HepG2 (cell line): ENCODE measurements around the gene ANKZF1. TPM values are rescaled to one million over a fixed set of nuclear protein-coding genes. Genes with fewer than 3 reads are reported as not detected.
A peak's percentile ranks its signal among the peaks of the same experiment; 100 is the strongest.

Experiments
- ATAC-seq: fragments of 200-7000 bp; cut with Tn5 transposase; 3 replicates; pipeline ENCODE4 v1.9.1; 2020; ENCODE audit warnings: mild to moderate bottlenecking, moderate library complexity
- BruUV-seq: library from RNA; stranded (reverse); fragments of 400-500 nt; replicated peaks from 2 replicates; lab custom pipeline; 2021; lab: Mats Ljungman, UMichigan
- CTCF ChIA-PET: fragments of 300-600 bp; formaldehyde crosslinking; extraction: SDS; loops from one replicate; lab custom pipeline; 2021; ENCODE audit warnings: low total read pairs, inconsistent platforms, low intra/inter-chr PET ratio; lab: Yijun Ruan, JAX
- POLR2A ChIA-PET: fragments of 350-600 bp; sonication (Branson Sonifier 250); formaldehyde crosslinking; loops from one replicate; lab custom pipeline; 2020; ENCODE audit warnings: antibody characterized with exemption, inconsistent platforms; lab: Yijun Ruan, JAX
- DNase-seq: peaks from one replicate; pipeline ENCODE4 v3.0.0-alpha.2; 2015; ENCODE audit warnings: low spot score
- FAIRE-seq: peaks from 3 replicates; lab custom pipeline; 2011; peaks lifted over from hg19 to GRCh38; lab: Jason Lieb, UNC
- H2AFZ ChIP-seq: one replicate; pipeline ENCODE4 v1.6.1; 2011; ENCODE audit warnings: low read length, inconsistent platforms
- H3K27ac ChIP-seq: fragments of 300-600 bp; 3 replicates; pipeline ENCODE4 v1.8.0; 2011; ENCODE audit warnings: mixed run types, mild to moderate bottlenecking, mixed read lengths, low read length, inconsistent platforms; ENCODE audit not compliant: insufficient read depth; ENCODE audit errors: extremely low read length
- H3K27me3 ChIP-seq, 2 experiments: fragments of 200-600 bp in 1 of 2; 2 replicates in 1 of 2; 3 replicates in 1 of 2; pipeline versions ENCODE4 v1.6.0 to v1.8.0; 2011; ENCODE audit warnings: low read length in 2 of 2, mild to moderate bottlenecking in 2 of 2, moderate library complexity in 2 of 2, inconsistent platforms in 1 of 2; ENCODE audit not compliant: insufficient read depth in 2 of 2, control insufficient read depth in 1 of 2
- H3K36me3 ChIP-seq, 2 experiments: fragments of 200-600 bp in 1 of 2; replicated peaks in 1 of 2; 2 replicates in 1 of 2; 3 replicates in 1 of 2; pipeline versions ENCODE4 v1.5.1 to v1.8.0; 2011; ENCODE audit warnings: low read length in 2 of 2, inconsistent platforms in 1 of 2; ENCODE audit not compliant: insufficient read depth in 2 of 2, control insufficient read depth in 1 of 2
- H3K4me1 ChIP-seq: 2 replicates; pipeline ENCODE4 v1.5.1; 2012; ENCODE audit warnings: low read length, inconsistent platforms; ENCODE audit not compliant: insufficient read depth
- H3K4me2 ChIP-seq: 2 replicates; pipeline ENCODE4 v1.6.0; 2011; ENCODE audit warnings: low read depth, low read length, inconsistent platforms
- H3K4me3 ChIP-seq, 3 experiments: fragments of 200-600 bp in 1 of 3; sonication (generic), shearing (Covaris generic) in 1 of 3; replicated peaks in 1 of 3; 2 replicates each; pipeline ENCODE4 v1.5.1; 2011 to 2016; ENCODE audit warnings: low read length in 3 of 3, inconsistent platforms in 2 of 3, low read depth in 2 of 3, mild to moderate bottlenecking in 2 of 3, control low read depth in 1 of 3, mixed read lengths in 1 of 3; ENCODE audit not compliant: insufficient read depth in 1 of 3
- H3K79me2 ChIP-seq: one replicate; pipeline ENCODE4 v1.6.1; 2011; ENCODE audit warnings: low read length, inconsistent platforms; ENCODE audit not compliant: insufficient read depth
- H3K9ac ChIP-seq: 2 replicates; pipeline ENCODE4 v1.6.0; 2011; ENCODE audit warnings: mild to moderate bottlenecking, low read depth, low read length, inconsistent platforms; ENCODE audit not compliant: insufficient read depth
- H3K9me3 ChIP-seq: 2 replicates; pipeline ENCODE4 v1.5.1; 2012; ENCODE audit warnings: mild to moderate bottlenecking, low read length
- H4K20me1 ChIP-seq: 2 replicates; pipeline ENCODE4 v1.6.0; 2011; ENCODE audit warnings: inconsistent platforms, mild to moderate bottlenecking, low read length, moderate library complexity; ENCODE audit not compliant: insufficient read depth
- MYC ChIP-seq: sonication (generic); formaldehyde crosslinking; IDR thresholded peaks from 2 replicates; pipeline ENCODE4 v1.9.0; 2021; ENCODE audit warnings: missing genetic modification reagents, borderline replicate concordance
- WGBS: methylation state at CpG from one replicate; pipeline ENCODE4 v1.1.6; 2017; ENCODE audit warnings: low lambda C conversion rate; 5-methylcytosine and 5-hydroxymethylcytosine counted together
- in situ Hi-C: cut with HindIII; loops from 2 replicates; pipeline ENCODE4 v1.10.0; 2017; ENCODE audit warnings: low pct_unique_long_range_greater_than_20kb; ENCODE audit not compliant: extremely low pct_ligation_motif_present
- intact Hi-C: fragments of 100-400 bp; cut with micrococcal nuclease; formaldehyde crosslinking; loops from one replicate; pipeline ENCODE4 v1.10.0; 2022; ENCODE audit not compliant: unreplicated experiment
- polyA plus RNA-seq, 8 experiments: library from polyadenylated mRNA; depleted of rRNA in 3 of 8; stranded (reverse) in 7 of 8; unstranded in 1 of 8; fragments of >200 nt; fragmentation: Illumina TruSeq in 4 of 8; extraction: Trizol in 4 of 8; gene quantifications; 2 replicates each; pipeline versions ENCODE4 v1.2.1 to v1.2.3, GENCODE V29; 2011 to 2016; ENCODE audit warnings: low read depth in 4 of 8, missing spikeins in 1 of 8, mixed read lengths in 1 of 8; ENCODE audit not compliant: insufficient read depth in 1 of 8
- total RNA-seq, 5 experiments: library from RNA; depleted of rRNA; stranded (reverse); fragments of >200 nt; fragmentation: Illumina TruSeq; extraction: Trizol; gene quantifications; 2 replicates each; pipeline ENCODE4 v1.2.3, GENCODE V29; 2016; ENCODE audit warnings: low read depth in 1 of 5
- TF ChIP-seq, protein P1 (sequence below): IDR thresholded peaks from 2 replicates; pipeline ENCODE4 v1.6.1; 2018; ENCODE audit warnings: missing genetic modification reagents, mild to moderate bottlenecking, missing compliant biosample characterization
- TF ChIP-seq, protein P2 (sequence below): fragments of 450-650 bp; IDR thresholded peaks from 2 replicates; pipeline ENCODE4 v1.6.1; 2016
- TF ChIP-seq, protein P3 (sequence below): sonication (generic); formaldehyde crosslinking; IDR thresholded peaks from 2 replicates; pipeline ENCODE4 v1.5.1; 2020; ENCODE audit warnings: mild to moderate bottlenecking, missing genetic modification reagents, moderate library complexity
- TF ChIP-seq, protein P4 (sequence below): sonication (generic); formaldehyde crosslinking; IDR thresholded peaks from 2 replicates; pipeline ENCODE4 v1.9.0; 2022; ENCODE audit warnings: missing genetic modification reagents, mild to moderate bottlenecking, borderline replicate concordance

ANKZF1 gene
- total and polyA plus RNA-seq, 2 of the 13 experiments (the other 11 are each of a cell fraction or from before 2014, with no cell fraction given), result 25.3 to 128 TPM

DNA sequence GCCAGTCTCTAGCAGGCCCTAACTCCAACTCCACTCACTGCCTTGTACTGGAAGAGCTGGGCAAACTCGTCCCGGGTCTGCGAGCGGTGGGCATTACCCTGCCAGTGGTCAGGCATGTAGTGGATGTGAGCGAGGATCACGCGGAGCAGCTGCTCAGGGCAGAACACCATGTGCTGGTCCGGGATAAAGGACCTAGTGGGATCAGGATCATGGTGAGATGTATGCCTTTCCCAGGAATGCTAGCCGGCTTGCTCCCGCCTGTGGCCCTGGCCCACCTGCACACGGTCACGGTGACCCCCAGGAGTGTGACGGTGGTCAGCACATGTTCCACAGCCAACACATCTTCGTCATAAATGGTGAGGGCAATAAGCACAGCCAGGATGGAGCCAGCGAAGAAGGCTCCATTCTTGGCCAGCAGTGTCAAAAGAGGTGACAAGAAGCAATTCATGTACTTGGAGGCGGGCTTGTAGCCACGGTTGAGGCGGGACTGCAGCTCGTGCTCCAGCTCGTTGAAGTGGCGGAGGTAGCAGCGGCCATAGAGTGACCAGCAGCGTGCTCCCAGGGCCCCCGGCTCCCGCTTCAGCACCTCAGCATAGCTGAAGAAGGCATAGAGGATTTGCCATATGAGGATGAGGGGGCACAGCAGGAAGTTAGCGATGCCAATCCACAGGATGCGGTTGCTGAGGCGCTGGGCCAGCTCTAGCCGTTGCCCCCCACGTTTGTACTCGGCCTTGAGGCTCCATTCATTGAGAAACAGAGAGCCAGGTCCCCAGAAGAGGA, 5.6 kb upstream of the ANKZF1 start:
- Histone ChIP-seq H3K36me3 (peaks cover 39 to 68% of the 10 kb centered on the region in 2 experiments), H2AFZ (no peak overlapping the region), H3K4me2 (no peak overlapping the region), H3K79me2 (peaks cover 25% of the 10 kb centered on the region), H3K9me3 (no peaks in the 10 kb centered on the region), H4K20me1 (no peaks in the 10 kb centered on the region), H3K27me3 (no peaks in the 10 kb centered on the region; a peak in 1 of 5 replicates), H3K4me3 (no peak overlapping the region), H3K4me1 (peaks cover 21% of the 10 kb centered on the region), H3K9ac (no peak overlapping the region), H3K27ac (no peak overlapping the region)
- in situ Hi-C loops (no loop called here), intact Hi-C loops (no loop called here)
- no peak for FAIRE-seq
- no TSS peak for BruUV-seq
- no peak for ATAC-seq
- POLR2A ChIA-PET, result no interaction called here
- DNase-seq, result no peak
- WGBS, result 96% methylated on average over 28 of the region's 31 CpGs
- TF ChIP-seq MYC (CRISPR knock-in tag), result 0 out of 2 replicates have a peak, but pooled peaks have one; percentile 2
- TF ChIP-seq, protein P1, sequence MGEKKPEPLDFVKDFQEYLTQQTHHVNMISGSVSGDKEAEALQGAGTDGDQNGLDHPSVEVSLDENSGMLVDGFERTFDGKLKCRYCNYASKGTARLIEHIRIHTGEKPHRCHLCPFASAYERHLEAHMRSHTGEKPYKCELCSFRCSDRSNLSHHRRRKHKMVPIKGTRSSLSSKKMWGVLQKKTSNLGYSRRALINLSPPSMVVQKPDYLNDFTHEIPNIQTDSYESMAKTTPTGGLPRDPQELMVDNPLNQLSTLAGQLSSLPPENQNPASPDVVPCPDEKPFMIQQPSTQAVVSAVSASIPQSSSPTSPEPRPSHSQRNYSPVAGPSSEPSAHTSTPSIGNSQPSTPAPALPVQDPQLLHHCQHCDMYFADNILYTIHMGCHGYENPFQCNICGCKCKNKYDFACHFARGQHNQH (CRISPR knock-in tag), result no peak
- TF ChIP-seq, protein P2, sequence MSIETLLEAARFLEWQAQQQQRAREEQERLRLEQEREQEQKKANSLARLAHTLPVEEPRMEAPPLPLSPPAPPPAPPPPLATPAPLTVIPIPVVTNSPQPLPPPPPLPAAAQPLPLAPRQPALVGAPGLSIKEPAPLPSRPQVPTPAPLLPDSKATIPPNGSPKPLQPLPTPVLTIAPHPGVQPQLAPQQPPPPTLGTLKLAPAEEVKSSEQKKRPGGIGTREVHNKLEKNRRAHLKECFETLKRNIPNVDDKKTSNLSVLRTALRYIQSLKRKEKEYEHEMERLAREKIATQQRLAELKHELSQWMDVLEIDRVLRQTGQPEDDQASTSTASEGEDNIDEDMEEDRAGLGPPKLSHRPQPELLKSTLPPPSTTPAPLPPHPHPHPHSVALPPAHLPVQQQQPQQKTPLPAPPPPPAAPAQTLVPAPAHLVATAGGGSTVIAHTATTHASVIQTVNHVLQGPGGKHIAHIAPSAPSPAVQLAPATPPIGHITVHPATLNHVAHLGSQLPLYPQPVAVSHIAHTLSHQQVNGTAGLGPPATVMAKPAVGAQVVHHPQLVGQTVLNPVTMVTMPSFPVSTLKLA, result peak; percentile 46
- TF ChIP-seq, protein P3, sequence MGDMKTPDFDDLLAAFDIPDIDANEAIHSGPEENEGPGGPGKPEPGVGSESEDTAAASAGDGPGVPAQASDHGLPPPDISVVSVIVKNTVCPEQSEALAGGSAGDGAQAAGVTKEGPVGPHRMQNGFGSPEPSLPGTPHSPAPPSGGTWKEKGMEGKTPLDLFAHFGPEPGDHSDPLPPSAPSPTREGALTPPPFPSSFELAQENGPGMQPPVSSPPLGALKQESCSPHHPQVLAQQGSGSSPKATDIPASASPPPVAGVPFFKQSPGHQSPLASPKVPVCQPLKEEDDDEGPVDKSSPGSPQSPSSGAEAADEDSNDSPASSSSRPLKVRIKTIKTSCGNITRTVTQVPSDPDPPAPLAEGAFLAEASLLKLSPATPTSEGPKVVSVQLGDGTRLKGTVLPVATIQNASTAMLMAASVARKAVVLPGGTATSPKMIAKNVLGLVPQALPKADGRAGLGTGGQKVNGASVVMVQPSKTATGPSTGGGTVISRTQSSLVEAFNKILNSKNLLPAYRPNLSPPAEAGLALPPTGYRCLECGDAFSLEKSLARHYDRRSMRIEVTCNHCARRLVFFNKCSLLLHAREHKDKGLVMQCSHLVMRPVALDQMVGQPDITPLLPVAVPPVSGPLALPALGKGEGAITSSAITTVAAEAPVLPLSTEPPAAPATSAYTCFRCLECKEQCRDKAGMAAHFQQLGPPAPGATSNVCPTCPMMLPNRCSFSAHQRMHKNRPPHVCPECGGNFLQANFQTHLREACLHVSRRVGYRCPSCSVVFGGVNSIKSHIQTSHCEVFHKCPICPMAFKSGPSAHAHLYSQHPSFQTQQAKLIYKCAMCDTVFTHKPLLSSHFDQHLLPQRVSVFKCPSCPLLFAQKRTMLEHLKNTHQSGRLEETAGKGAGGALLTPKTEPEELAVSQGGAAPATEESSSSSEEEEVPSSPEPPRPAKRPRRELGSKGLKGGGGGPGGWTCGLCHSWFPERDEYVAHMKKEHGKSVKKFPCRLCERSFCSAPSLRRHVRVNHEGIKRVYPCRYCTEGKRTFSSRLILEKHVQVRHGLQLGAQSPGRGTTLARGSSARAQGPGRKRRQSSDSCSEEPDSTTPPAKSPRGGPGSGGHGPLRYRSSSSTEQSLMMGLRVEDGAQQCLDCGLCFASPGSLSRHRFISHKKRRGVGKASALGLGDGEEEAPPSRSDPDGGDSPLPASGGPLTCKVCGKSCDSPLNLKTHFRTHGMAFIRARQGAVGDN, result peak; percentile 36
- TF ChIP-seq, protein P4, sequence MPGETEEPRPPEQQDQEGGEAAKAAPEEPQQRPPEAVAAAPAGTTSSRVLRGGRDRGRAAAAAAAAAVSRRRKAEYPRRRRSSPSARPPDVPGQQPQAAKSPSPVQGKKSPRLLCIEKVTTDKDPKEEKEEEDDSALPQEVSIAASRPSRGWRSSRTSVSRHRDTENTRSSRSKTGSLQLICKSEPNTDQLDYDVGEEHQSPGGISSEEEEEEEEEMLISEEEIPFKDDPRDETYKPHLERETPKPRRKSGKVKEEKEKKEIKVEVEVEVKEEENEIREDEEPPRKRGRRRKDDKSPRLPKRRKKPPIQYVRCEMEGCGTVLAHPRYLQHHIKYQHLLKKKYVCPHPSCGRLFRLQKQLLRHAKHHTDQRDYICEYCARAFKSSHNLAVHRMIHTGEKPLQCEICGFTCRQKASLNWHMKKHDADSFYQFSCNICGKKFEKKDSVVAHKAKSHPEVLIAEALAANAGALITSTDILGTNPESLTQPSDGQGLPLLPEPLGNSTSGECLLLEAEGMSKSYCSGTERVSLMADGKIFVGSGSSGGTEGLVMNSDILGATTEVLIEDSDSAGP (CRISPR knock-in tag), result peak; percentile 35; the same call in 1 of the 2 replicates
- CTCF ChIA-PET, result no interaction called here
